Measurements from ENCODE around the gene TM2D1. TPM values are rescaled to one million over a fixed set of nuclear protein-coding genes. Genes with fewer than 3 reads are reported as not detected.

Gene TM2D1
- total and polyA plus RNA-seq, 5 donors from 2014 or later, result 26.9 to 53.9 (median 50.5) TPM

- Mint-ChIP-seq H3K36me3 (peaks cover 4% of the 10 kb centered on the region), H3K4me1 (no peaks in the 10 kb centered on the region), H3K4me3 (no peak overlapping the region), H3K9me3 (peaks cover 0 to 4% (median 0%) of the 10 kb centered on the region in 7 donors), H3K27ac (no peak overlapping the region), H3K27me3 (peaks cover 7% of the 10 kb centered on the region)
- H3K27ac ChIP-seq (ENCODE audit: insufficient read depth, low read length, poor library complexity, severe bottlenecking), result no peak overlapping the region
- no peaks in the 10 kb centered on the region for H3K9me3 ChIP-seq (ENCODE audit: control insufficient read depth in 2 of 2, low read length in 2 of 2)
- H3K4me3 ChIP-seq (ENCODE audit: low read depth, low read length), result no peak overlapping the region
- H3K36me3 ChIP-seq (ENCODE audit: control insufficient read depth, insufficient read depth, low read length), result no peaks in the 10 kb centered on the region
- H3K27me3 ChIP-seq (ENCODE audit: control insufficient read depth, insufficient read depth, low read length), result no peaks in the 10 kb centered on the region
- H3K4me1 ChIP-seq (ENCODE audit: control insufficient read depth, insufficient read depth, low read length, poor library complexity, severe bottlenecking), result no peaks in the 10 kb centered on the region
- no peak for DNase-seq
- no peak for ATAC-seq (ENCODE audit: low read depth in 2 of 2)
Measured at GRCh38 chr1:61654067-61654466, 70.9 kb downstream of the TM2D1 start.

GRCh38 chr1:61648983-61649742, 75.8 kb downstream of the TM2D1 start:
- Histone ChIP-seq H3K4me1 (ENCODE audit: control insufficient read depth, insufficient read depth, low read length, poor library complexity, severe bottlenecking) (no peaks in the 10 kb centered on the region), H3K36me3 (ENCODE audit: control insufficient read depth, insufficient read depth, low read length) (no peaks in the 10 kb centered on the region), H3K27ac (ENCODE audit: insufficient read depth, low read length, poor library complexity, severe bottlenecking) (no peak overlapping the region), H3K9me3 (ENCODE audit: control insufficient read depth in 2 of 2, low read length in 2 of 2) (no peaks in the 10 kb centered on the region), H3K4me3 (ENCODE audit: low read depth, low read length) (no peak overlapping the region), H3K27me3 (ENCODE audit: control insufficient read depth, insufficient read depth, low read length) (no peaks in the 10 kb centered on the region)
- H3K27me3 Mint-ChIP-seq, result peaks cover 19% of the 10 kb centered on the region
- H3K36me3 Mint-ChIP-seq, result peaks cover 4% of the 10 kb centered on the region
- ATAC-seq (ENCODE audit: low read depth in 2 of 2), result no peak
- no peaks in the 10 kb centered on the region for H3K4me1 Mint-ChIP-seq
- no peak overlapping the region for H3K4me3 Mint-ChIP-seq
- DNase-seq, result no peak
- H3K9me3 Mint-ChIP-seq, result peaks cover 0 to 4% (median 0%) of the 10 kb centered on the region in 7 donors
- no peak overlapping the region for H3K27ac Mint-ChIP-seq

- Mint-ChIP-seq H3K9me3 (no peaks in the 10 kb centered on the region), H3K4me3 (no peak overlapping the region), H3K27me3 (peaks cover 18% of the 10 kb centered on the region), H3K36me3 (no peaks in the 10 kb centered on the region), H3K27ac (no peak overlapping the region), H3K4me1 (no peaks in the 10 kb centered on the region)
- Histone ChIP-seq H3K4me1 (ENCODE audit: control insufficient read depth, insufficient read depth, low read length, poor library complexity, severe bottlenecking) (no peaks in the 10 kb centered on the region), H3K36me3 (ENCODE audit: control insufficient read depth, insufficient read depth, low read length) (no peaks in the 10 kb centered on the region), H3K4me3 (ENCODE audit: low read depth, low read length) (no peak overlapping the region), H3K9me3 (ENCODE audit: control insufficient read depth in 2 of 2, low read length in 2 of 2) (no peaks in the 10 kb centered on the region), H3K27me3 (ENCODE audit: control insufficient read depth, insufficient read depth, low read length) (no peaks in the 10 kb centered on the region), H3K27ac (ENCODE audit: insufficient read depth, low read length, poor library complexity, severe bottlenecking) (no peak overlapping the region)
- DNase-seq (no peak), ATAC-seq (ENCODE audit: low read depth in 2 of 2) (no peak)
Measured at GRCh38 chr1:61647142-61647541, 77.8 kb downstream of the TM2D1 start.

GRCh38 chr1:61645476-61645875, 79.5 kb downstream of the TM2D1 start:
- Mint-ChIP-seq H3K36me3 (no peaks in the 10 kb centered on the region), H3K9me3 (peaks cover 0 to 2% (median 0%) of the 10 kb centered on the region in 7 donors), H3K27me3 (peaks cover 26% of the 10 kb centered on the region), H3K27ac (no peak overlapping the region), H3K4me1 (peaks cover 5 to 12% (median 8%) of the 10 kb centered on the region in 4 donors), H3K4me3 (no peak overlapping the region)
- ATAC-seq (ENCODE audit: low read depth in 2 of 2), result no peak
- no peaks in the 10 kb centered on the region for H3K36me3 ChIP-seq (ENCODE audit: control insufficient read depth, insufficient read depth, low read length)
- no peak for DNase-seq
- no peaks in the 10 kb centered on the region for H3K9me3 ChIP-seq (ENCODE audit: control insufficient read depth in 2 of 2, low read length in 2 of 2)
- H3K4me3 ChIP-seq (ENCODE audit: low read depth, low read length), result no peak overlapping the region
- no peaks in the 10 kb centered on the region for H3K27me3 ChIP-seq (ENCODE audit: control insufficient read depth, insufficient read depth, low read length)
- no peak overlapping the region for H3K27ac ChIP-seq (ENCODE audit: insufficient read depth, low read length, poor library complexity, severe bottlenecking)
- H3K4me1 ChIP-seq (ENCODE audit: control insufficient read depth, insufficient read depth, low read length, poor library complexity, severe bottlenecking), result peaks cover 6% of the 10 kb centered on the region

- Histone ChIP-seq H3K27me3 (ENCODE audit: control insufficient read depth, insufficient read depth, low read length) (no peaks in the 10 kb centered on the region), H3K4me3 (ENCODE audit: low read depth, low read length) (no peak overlapping the region), H3K27ac (ENCODE audit: insufficient read depth, low read length, poor library complexity, severe bottlenecking) (no peak overlapping the region), H3K36me3 (ENCODE audit: control insufficient read depth, insufficient read depth, low read length) (no peaks in the 10 kb centered on the region), H3K4me1 (ENCODE audit: control insufficient read depth, insufficient read depth, low read length, poor library complexity, severe bottlenecking) (peaks cover 6% of the 10 kb centered on the region), H3K9me3 (ENCODE audit: control insufficient read depth in 2 of 2, low read length in 2 of 2) (no peaks in the 10 kb centered on the region)
- peaks cover 25% of the 10 kb centered on the region for H3K27me3 Mint-ChIP-seq
- no peak for DNase-seq
- no peak overlapping the region for H3K27ac Mint-ChIP-seq
- no peak overlapping the region for H3K4me3 Mint-ChIP-seq
- no peaks in the 10 kb centered on the region for H3K36me3 Mint-ChIP-seq
- peaks cover 5 to 13% (median 9%) of the 10 kb centered on the region in 4 donors for H3K4me1 Mint-ChIP-seq
- no peak for ATAC-seq (ENCODE audit: low read depth in 2 of 2)
- peaks cover 0 to 2% (median 0%) of the 10 kb centered on the region in 7 donors for H3K9me3 Mint-ChIP-seq
Measured at GRCh38 chr1:61644303-61644702, 80.6 kb downstream of the TM2D1 start.

- Histone ChIP-seq H3K36me3 (ENCODE audit: control insufficient read depth, insufficient read depth, low read length) (no peaks in the 10 kb centered on the region), H3K27me3 (ENCODE audit: control insufficient read depth, insufficient read depth, low read length) (no peaks in the 10 kb centered on the region), H3K4me1 (ENCODE audit: control insufficient read depth, insufficient read depth, low read length, poor library complexity, severe bottlenecking) (peaks cover 6% of the 10 kb centered on the region), H3K9me3 (ENCODE audit: control insufficient read depth in 2 of 2, low read length in 2 of 2) (no peaks in the 10 kb centered on the region), H3K27ac (ENCODE audit: insufficient read depth, low read length, poor library complexity, severe bottlenecking) (no peak overlapping the region), H3K4me3 (ENCODE audit: low read depth, low read length) (no peak overlapping the region)
- ATAC-seq (ENCODE audit: low read depth in 2 of 2), result no peak
- H3K27me3 Mint-ChIP-seq, result peaks cover 13% of the 10 kb centered on the region
- peaks cover 5 to 13% (median 9%) of the 10 kb centered on the region in 4 donors for H3K4me1 Mint-ChIP-seq
- H3K4me3 Mint-ChIP-seq, result no peak overlapping the region
- no peak for DNase-seq
- H3K36me3 Mint-ChIP-seq, result no peaks in the 10 kb centered on the region
- H3K9me3 Mint-ChIP-seq, result peaks cover 0 to 2% (median 0%) of the 10 kb centered on the region in 7 donors
- H3K27ac Mint-ChIP-seq, result no peak overlapping the region
Measured at GRCh38 chr1:61642475-61643232, 82.3 kb downstream of the TM2D1 start.

- Mint-ChIP-seq H3K27me3 (peaks cover 11% of the 10 kb centered on the region), H3K27ac (peak overlapping the region in 2 of 3 donors; percentile 24 to 67), H3K4me1 (peaks cover 5 to 13% (median 9%) of the 10 kb centered on the region in 4 donors), H3K4me3 (peak overlapping the region; percentile 1 to 78 (median 46)), H3K9me3 (peaks cover 0 to 2% (median 0%) of the 10 kb centered on the region in 7 donors), H3K36me3 (no peaks in the 10 kb centered on the region)
- Histone ChIP-seq H3K27ac (ENCODE audit: insufficient read depth, low read length, poor library complexity, severe bottlenecking) (no peak overlapping the region), H3K4me3 (ENCODE audit: low read depth, low read length) (peak overlapping the region; percentile 53), H3K9me3 (ENCODE audit: control insufficient read depth in 2 of 2, low read length in 2 of 2) (no peaks in the 10 kb centered on the region), H3K36me3 (ENCODE audit: control insufficient read depth, insufficient read depth, low read length) (no peaks in the 10 kb centered on the region), H3K27me3 (ENCODE audit: control insufficient read depth, insufficient read depth, low read length) (peaks cover 3% of the 10 kb centered on the region), H3K4me1 (ENCODE audit: control insufficient read depth, insufficient read depth, low read length, poor library complexity, severe bottlenecking) (peaks cover 6% of the 10 kb centered on the region)
- ATAC-seq (ENCODE audit: low read depth in 2 of 2), result peak; percentile 83 to 85
- DNase-seq, result peak; percentile 24 to 60 (median 55)
Measured at GRCh38 chr1:61641578-61642336, 83.2 kb downstream of the TM2D1 start.
